ENCODE measurements around the gene CACNA1F. TPM values are rescaled to one million over a fixed set of nuclear protein-coding genes. Genes with fewer than 3 reads are reported as not detected.

The CACNA1F gene
- total and polyA plus RNA-seq, 9 of the 15 experiments (the other 6 are each of a cell fraction or from before 2014, with no cell fraction given) = under 0.01 to 0.41 (median 0.03) TPM; not detected in 3

- TF ChIP-seq ZNF609 (CRISPR knock-in tag; IDR thresholded peaks at IDR 0.05; ENCODE audit: borderline replicate concordance) (no peak), GATAD2A (IDR thresholded peaks at IDR 0.05) (peak; percentile 75; the same call in 1 of the 2 replicates), PHB2 (IDR thresholded peaks at IDR 0.05; ENCODE audit: low read depth) (no peak), NR4A1 (CRISPR knock-in tag; IDR thresholded peaks at IDR 0.05) (no peak), NR4A1 (tag; IDR thresholded peaks at IDR 0.05) (no peak), SMC3 (conservative IDR thresholded peaks at IDR 0.05; ENCODE audit: insufficient read depth, low read depth, low read length) (no peak), SIN3A (IDR thresholded peaks at IDR 0.05; ENCODE audit: borderline replicate concordance in 2 of 2, control insufficient read depth in 1 of 2, low read depth in 2 of 2, low read length in 2 of 2) (0 out of 4 replicates have a peak, but pooled peaks of 1 of the 2 experiments have one; percentile 37), SMARCE1 (IDR thresholded peaks at IDR 0.05) (no peak), TARDBP (IDR thresholded peaks at IDR 0.05) (no peak), ZNF280A (IDR thresholded peaks at IDR 0.05; ENCODE audit: low read depth, partially characterized antibody) (no peak), ZNF76 (CRISPR knock-in tag; IDR thresholded peaks at IDR 0.05; ENCODE audit: borderline replicate concordance) (no peak), ZNF511 (CRISPR knock-in tag; IDR thresholded peaks at IDR 0.05) (peak; percentile 52; the same call in 1 of the 2 replicates)
Measured at GRCh38 chrX:49186125-49187027, 46.8 kb downstream of the CACNA1F start, which contains the start of gene PRICKLE3 (continued).
